Adipocyte (in vitro differentiated cells): ENCODE measurements around the gene NEURL3.
"Not testable (repeated sequence)": the region's sequence is repeated elsewhere in the genome, so short reads cannot be mapped to it uniquely, and the experiment has no call there.

Source experiments
- DNase-seq: peaks from one replicate; pipeline ENCODE4 v3.0.0-alpha.2; 2015; ENCODE audit warnings: low read depth
- H3K27me3 ChIP-seq: replicated peaks from 2 replicates; pipeline ENCODE4 v1.7.0; 2013; ENCODE audit warnings: mild to moderate bottlenecking, low read length, moderate library complexity; ENCODE audit not compliant: control insufficient read depth, insufficient read depth
- H3K36me3 ChIP-seq: 2 replicates; pipeline ENCODE4 v1.7.0; 2013; ENCODE audit warnings: low read length, mild to moderate bottlenecking, moderate library complexity; ENCODE audit not compliant: control insufficient read depth, insufficient read depth, severe bottlenecking
- H3K4me1 ChIP-seq: 2 replicates; pipeline ENCODE4 v1.7.0; 2013; ENCODE audit warnings: mild to moderate bottlenecking, low read length, moderate library complexity; ENCODE audit not compliant: control insufficient read depth, insufficient read depth
- H3K4me3 ChIP-seq: 2 replicates; pipeline ENCODE4 v1.7.0; 2013; ENCODE audit warnings: mild to moderate bottlenecking, low read length, moderate library complexity
- H3K9ac ChIP-seq: 2 replicates; pipeline ENCODE4 v1.7.0; 2013; ENCODE audit warnings: mild to moderate bottlenecking, low read length, moderate library complexity
- H3K9me3 ChIP-seq: 2 replicates; pipeline ENCODE4 v1.7.0; 2013; ENCODE audit warnings: mild to moderate bottlenecking, low read length, moderate library complexity; ENCODE audit not compliant: control insufficient read depth

NEURL3 gene

GRCh38 chr2:96500385-96501066 is 4.6 kb downstream of the NEURL3 start:
- no peak overlapping the region for H3K9ac ChIP-seq
- H3K27me3 ChIP-seq, result peaks cover 59% of the 10 kb centered on the region
- peaks cover 7% of the 10 kb centered on the region for H3K9me3 ChIP-seq
- no peak overlapping the region for H3K4me3 ChIP-seq
- DNase-seq, result no peak
- H3K4me1 ChIP-seq, result no peaks in the 10 kb centered on the region
- H3K36me3 ChIP-seq, result no peaks in the 10 kb centered on the region

GRCh38 chr2:96499061-96499960 is 5.8 kb downstream of the NEURL3 start:
- no peak overlapping the region for H3K9ac ChIP-seq
- H3K27me3 ChIP-seq, result peaks cover 62% of the 10 kb centered on the region
- H3K4me3 ChIP-seq, result no peak overlapping the region
- DNase-seq, result no peak
- peaks cover 20% of the 10 kb centered on the region for H3K9me3 ChIP-seq
- no peaks in the 10 kb centered on the region for H3K36me3 ChIP-seq
- no peaks in the 10 kb centered on the region for H3K4me1 ChIP-seq

GRCh38 chr2:96498611-96499010 is 6.5 kb downstream of the NEURL3 start:
- not testable (repeated sequence) for DNase-seq, H3K4me1 ChIP-seq, H3K9ac ChIP-seq, H3K4me3 ChIP-seq, H3K36me3 ChIP-seq
- Histone ChIP-seq H3K27me3 (peaks cover 62% of the 10 kb centered on the region), H3K9me3 (peaks cover 25% of the 10 kb centered on the region)

- Histone ChIP-seq H3K36me3 (no peaks in the 10 kb centered on the region), H3K27me3 (peaks cover 65% of the 10 kb centered on the region), H3K4me3 (no peak overlapping the region), H3K9me3 (peaks cover 25% of the 10 kb centered on the region), H3K4me1 (no peaks in the 10 kb centered on the region), H3K9ac (no peak overlapping the region)
- DNase-seq, result no peak
Measured at GRCh38 chr2:96498021-96498431, 7.1 kb downstream of the NEURL3 start.

GRCh38 chr2:96495982-96496629 is 9.1 kb downstream of the NEURL3 start:
- no peak overlapping the region for H3K4me3 ChIP-seq
- peaks cover 51% of the 10 kb centered on the region for H3K27me3 ChIP-seq
- H3K4me1 ChIP-seq, result no peaks in the 10 kb centered on the region
- no peak for DNase-seq
- peaks cover 25% of the 10 kb centered on the region for H3K9me3 ChIP-seq
- no peak overlapping the region for H3K9ac ChIP-seq
- H3K36me3 ChIP-seq, result no peaks in the 10 kb centered on the region

GRCh38 chr2:96494188-96494587 is 11.0 kb downstream of the NEURL3 start:
- Histone ChIP-seq H3K4me3 (no peak overlapping the region), H3K9ac (no peak overlapping the region), H3K9me3 (peaks cover 35% of the 10 kb centered on the region), H3K4me1 (no peaks in the 10 kb centered on the region), H3K36me3 (no peaks in the 10 kb centered on the region), H3K27me3 (peaks cover 34% of the 10 kb centered on the region)
- DNase-seq, result no peak

- no peak for DNase-seq
- H3K27me3 ChIP-seq, result peaks cover 30% of the 10 kb centered on the region
- no peak overlapping the region for H3K9ac ChIP-seq
- peaks cover 35% of the 10 kb centered on the region for H3K9me3 ChIP-seq
- H3K36me3 ChIP-seq, result no peaks in the 10 kb centered on the region
- no peaks in the 10 kb centered on the region for H3K4me1 ChIP-seq
- no peak overlapping the region for H3K4me3 ChIP-seq
Measured at GRCh38 chr2:96493072-96493471, 12.1 kb downstream of the NEURL3 start.

GRCh38 chr2:96491860-96492497 is 13.2 kb downstream of the NEURL3 start:
- Histone ChIP-seq H3K4me1 (no peaks in the 10 kb centered on the region), H3K4me3 (no peak overlapping the region), H3K36me3 (no peaks in the 10 kb centered on the region), H3K9ac (no peak overlapping the region), H3K27me3 (peaks cover 22% of the 10 kb centered on the region), H3K9me3 (peaks cover 35% of the 10 kb centered on the region)
- DNase-seq, result no peak

- Histone ChIP-seq H3K9me3 (peaks cover 19% of the 10 kb centered on the region), H3K36me3 (no peaks in the 10 kb centered on the region), H3K27me3 (peaks cover 4% of the 10 kb centered on the region), H3K4me3 (no peak overlapping the region), H3K9ac (no peak overlapping the region), H3K4me1 (peaks cover 5% of the 10 kb centered on the region)
- DNase-seq, result no peak
Measured at GRCh38 chr2:96489663-96490062, 15.5 kb downstream of the NEURL3 start.

- H3K36me3 ChIP-seq, result no peaks in the 10 kb centered on the region
- peaks cover 4% of the 10 kb centered on the region for H3K27me3 ChIP-seq
- H3K4me3 ChIP-seq, result no peak overlapping the region
- DNase-seq, result no peak
- H3K9ac ChIP-seq, result no peak overlapping the region
- H3K9me3 ChIP-seq, result peaks cover 15% of the 10 kb centered on the region
- peaks cover 5% of the 10 kb centered on the region for H3K4me1 ChIP-seq
Measured at GRCh38 chr2:96489261-96489660, 15.9 kb downstream of the NEURL3 start.

GRCh38 chr2:96486696-96487095 is 18.5 kb downstream of the NEURL3 start:
- peak overlapping the region; percentile 78 for H3K9ac ChIP-seq
- peaks cover 10% of the 10 kb centered on the region for H3K9me3 ChIP-seq
- H3K4me1 ChIP-seq, result peaks cover 5% of the 10 kb centered on the region
- no peaks in the 10 kb centered on the region for H3K36me3 ChIP-seq
- no peak for DNase-seq
- H3K4me3 ChIP-seq, result peak overlapping the region; percentile 75
- H3K27me3 ChIP-seq, result no peaks in the 10 kb centered on the region
